ENCODE results near the gene FMR1NB. TPM values are rescaled to one million over a fixed set of nuclear protein-coding genes. Genes with fewer than 3 reads are reported as not detected.

FMR1NB gene
- total RNA-seq, 1 experiment from 2014 or later: not detected

- ChIA-PET POLR2A (no interaction called here), CTCF (no interaction called here)
- Histone ChIP-seq H3K9me3 (no peaks in the 10 kb centered on the region), H3K36me3 (ENCODE audit: control insufficient read depth, insufficient read depth, low read length) (no peaks in the 10 kb centered on the region), H3K27me3 (replicated peaks; ENCODE audit: control insufficient read depth, insufficient read depth, low read length) (no peaks in the 10 kb centered on the region), H3K4me1 (no peaks in the 10 kb centered on the region), H3K4me3 (ENCODE audit: low read depth, low read length) (no peak overlapping the region)
- DNase-seq: no peak
- TF ChIP-seq CTCF (IDR thresholded peaks at IDR 0.05; ENCODE audit: insufficient read depth in 1 of 2, low read depth in 1 of 2, low read length in 1 of 2, severe bottlenecking in 1 of 2, unreplicated experiment in 1 of 2): no peak
- no peak overlapping the region for H3K27ac Mint-ChIP-seq (ENCODE audit: unreplicated experiment)
- H3K36me3 Mint-ChIP-seq (ENCODE audit: insufficient read depth, unreplicated experiment): no peaks in the 10 kb centered on the region
- H3K9me3 Mint-ChIP-seq (ENCODE audit: unreplicated experiment): no peaks in the 10 kb centered on the region
- BruUV-seq (replicated peaks): no TSS peak
- H3K4me1 Mint-ChIP-seq (ENCODE audit: low read depth, unreplicated experiment): no peaks in the 10 kb centered on the region
- no peak overlapping the region for H3K4me3 Mint-ChIP-seq (ENCODE audit: unreplicated experiment)
- intact Hi-C loops (cut with micrococcal nuclease; ENCODE audit: unreplicated experiment): no loop called here
- no peaks in the 10 kb centered on the region for H3K27me3 Mint-ChIP-seq (ENCODE audit: insufficient read depth, unreplicated experiment)
Measured at GRCh38 chrX:147960722-147961121, 20.4 kb upstream of the FMR1NB start.

GRCh38 chrX:147962476-147962875 is 18.7 kb upstream of the FMR1NB start:
- no peak for TF ChIP-seq CTCF (IDR thresholded peaks at IDR 0.05; ENCODE audit: insufficient read depth in 1 of 2, low read depth in 1 of 2, low read length in 1 of 2, severe bottlenecking in 1 of 2, unreplicated experiment in 1 of 2)
- no peaks in the 10 kb centered on the region for H3K9me3 Mint-ChIP-seq (ENCODE audit: unreplicated experiment)
- Histone ChIP-seq H3K9me3 (no peaks in the 10 kb centered on the region), H3K4me3 (ENCODE audit: low read depth, low read length) (no peak overlapping the region), H3K4me1 (no peaks in the 10 kb centered on the region), H3K36me3 (ENCODE audit: control insufficient read depth, insufficient read depth, low read length) (no peaks in the 10 kb centered on the region), H3K27me3 (replicated peaks; ENCODE audit: control insufficient read depth, insufficient read depth, low read length) (no peaks in the 10 kb centered on the region)
- H3K36me3 Mint-ChIP-seq (ENCODE audit: insufficient read depth, unreplicated experiment): no peaks in the 10 kb centered on the region
- DNase-seq: no peak
- no TSS peak for BruUV-seq (replicated peaks)
- POLR2A ChIA-PET: no interaction called here
- H3K4me1 Mint-ChIP-seq (ENCODE audit: low read depth, unreplicated experiment): no peaks in the 10 kb centered on the region
- H3K27ac Mint-ChIP-seq (ENCODE audit: unreplicated experiment): no peak overlapping the region
- no peaks in the 10 kb centered on the region for H3K27me3 Mint-ChIP-seq (ENCODE audit: insufficient read depth, unreplicated experiment)
- CTCF ChIA-PET: no interaction called here
- intact Hi-C loops (cut with micrococcal nuclease; ENCODE audit: unreplicated experiment): no loop called here
- no peak overlapping the region for H3K4me3 Mint-ChIP-seq (ENCODE audit: unreplicated experiment)

- ChIA-PET CTCF (no interaction called here), POLR2A (no interaction called here)
- no peak overlapping the region for H3K4me3 Mint-ChIP-seq (ENCODE audit: unreplicated experiment)
- no peak for TF ChIP-seq CTCF (IDR thresholded peaks at IDR 0.05; ENCODE audit: insufficient read depth in 1 of 2, low read depth in 1 of 2, low read length in 1 of 2, severe bottlenecking in 1 of 2, unreplicated experiment in 1 of 2)
- H3K36me3 ChIP-seq (ENCODE audit: control insufficient read depth, insufficient read depth, low read length): no peaks in the 10 kb centered on the region
- no TSS peak for BruUV-seq (replicated peaks)
- no peaks in the 10 kb centered on the region for H3K36me3 Mint-ChIP-seq (ENCODE audit: insufficient read depth, unreplicated experiment)
- no peak overlapping the region for H3K27ac Mint-ChIP-seq (ENCODE audit: unreplicated experiment)
- DNase-seq: no peak
- H3K9me3 Mint-ChIP-seq (ENCODE audit: unreplicated experiment): no peaks in the 10 kb centered on the region
- no peaks in the 10 kb centered on the region for H3K27me3 ChIP-seq (replicated peaks; ENCODE audit: control insufficient read depth, insufficient read depth, low read length)
- H3K9me3 ChIP-seq: no peaks in the 10 kb centered on the region
- no peaks in the 10 kb centered on the region for H3K27me3 Mint-ChIP-seq (ENCODE audit: insufficient read depth, unreplicated experiment)
- no peak overlapping the region for H3K4me3 ChIP-seq (ENCODE audit: low read depth, low read length)
- intact Hi-C loops (cut with micrococcal nuclease; ENCODE audit: unreplicated experiment): no loop called here
- H3K4me1 ChIP-seq: no peaks in the 10 kb centered on the region
- no peaks in the 10 kb centered on the region for H3K4me1 Mint-ChIP-seq (ENCODE audit: low read depth, unreplicated experiment)
Measured at GRCh38 chrX:147978931-147979330, 2.2 kb upstream of the FMR1NB start.
